HCT116 (cell line): ENCODE results near the gene MTHFD2L. TPM values are rescaled to one million over a fixed set of nuclear protein-coding genes. Genes with fewer than 3 reads are reported as not detected.

Experiments
- ATAC-seq: fragments of 200-7000 bp; cut with Tn5 transposase; 2 replicates; pipeline ENCODE4 v1.9.1; 2020; ENCODE audit warnings: mild to moderate bottlenecking, moderate library complexity
- BruUV-seq: library from RNA; stranded (reverse); fragments of 400-500 nt; replicated peaks from 2 replicates; lab custom pipeline; 2021; lab: Mats Ljungman, UMichigan
- CTCF ChIA-PET: fragments of 300-600 bp; sonication (Branson Sonifier 250); formaldehyde crosslinking; loops from one replicate; lab custom pipeline; 2021; ENCODE audit warnings: antibody characterized with exemption; lab: Charles Lee
- POLR2A ChIA-PET: fragments of 300-600, 350-600 bp; sonication (Branson Sonifier 250); formaldehyde crosslinking; loops from one replicate; lab custom pipeline; 2021; ENCODE audit warnings: antibody characterized with exemption; lab: Charles Lee
- RAD21 ChIA-PET, 2 experiments: fragments of 300-600 bp; sonication (Branson Sonifier 250); formaldehyde crosslinking; loops; one replicate each; lab custom pipeline; 2023; ENCODE audit warnings: low total read pairs in 2 of 2; ENCODE audit not compliant: uncharacterized antibody in 2 of 2, unreplicated experiment in 2 of 2, low non-redundant PET in 1 of 2; lab: Charles Lee
- DNase-seq: peaks from one replicate; pipeline ENCODE4 v3.0.0-alpha.2; 2010; ENCODE audit warnings: low read depth, low spot score
- H2AFZ ChIP-seq: fragments of 200-600 bp; shearing (Covaris generic), sonication (generic); 2 replicates; pipeline ENCODE4 v1.6.1; 2017; ENCODE audit warnings: low read depth, mixed run types, mixed read lengths, antibody characterized with exemption, low read length; ENCODE audit not compliant: poor library complexity, severe bottlenecking
- H3K27ac ChIP-seq: 2 replicates; pipeline ENCODE4 v1.5.1; 2012; ENCODE audit warnings: low read depth, low read length
- H3K27me3 ChIP-seq: fragments of 200-600 bp; sonication (generic); 2 replicates; pipeline ENCODE4 v1.6.1; 2016; ENCODE audit warnings: mixed run types, low read length, mixed read lengths; ENCODE audit not compliant: insufficient read depth
- H3K36me3 ChIP-seq, 2 experiments: fragments of 200-500 bp in 1 of 2; fragments of 200-600 bp in 1 of 2; sonication (Bioruptor generic) in 1 of 2; sonication (generic) in 1 of 2; 2 replicates each; pipeline versions ENCODE4 v1.5.1 to v1.6.1; 2014 to 2016; ENCODE audit warnings: low read length in 2 of 2, inconsistent platforms in 1 of 2, mixed read lengths in 1 of 2, mixed run types in 1 of 2; ENCODE audit not compliant: insufficient read depth in 2 of 2, control insufficient read depth in 1 of 2
- H3K4me1 ChIP-seq, 2 experiments: fragments of 200-600 bp in 1 of 2; sonication (generic) in 1 of 2; 2 replicates each; pipeline versions ENCODE4 v1.5.1 to v1.6.1; 2012 to 2017; ENCODE audit warnings: low read length in 2 of 2, inconsistent platforms in 1 of 2, mild to moderate bottlenecking in 1 of 2, mixed read lengths in 1 of 2, mixed run types in 1 of 2, moderate library complexity in 1 of 2; ENCODE audit not compliant: insufficient read depth in 2 of 2, control insufficient read depth in 1 of 2
- H3K4me2 ChIP-seq: fragments of 200-600 bp; sonication (generic); 2 replicates; pipeline ENCODE4 v1.6.1; 2017; ENCODE audit warnings: mixed run types, low read length, mixed read lengths
- H3K4me3 ChIP-seq, 2 experiments: fragments of 200-600 bp in 1 of 2; sonication (generic) in 1 of 2; replicated peaks in 1 of 2; 2 replicates each; pipeline ENCODE4 v1.5.1; 2011 to 2016; ENCODE audit warnings: low read length in 2 of 2, control low read depth in 1 of 2, low read depth in 1 of 2, mild to moderate bottlenecking in 1 of 2, mixed read lengths in 1 of 2, mixed run types in 1 of 2
- H3K79me2 ChIP-seq: fragments of 200-600 bp; sonication (generic); 2 replicates; pipeline ENCODE4 v1.6.1; 2017; ENCODE audit warnings: mild to moderate bottlenecking, mixed run types, low read length, moderate library complexity, mixed read lengths; ENCODE audit not compliant: insufficient read depth
- H3K9ac ChIP-seq: fragments of 200-600 bp; sonication (generic); 2 replicates; pipeline ENCODE4 v1.6.1; 2016; ENCODE audit warnings: low read length, mixed read lengths
- H3K9me2 ChIP-seq: fragments of 200-600 bp; sonication (generic), shearing (Covaris generic); 2 replicates; pipeline ENCODE4 v1.6.1; 2017; ENCODE audit warnings: mixed run types, mild to moderate bottlenecking, moderate library complexity; ENCODE audit not compliant: insufficient read depth
- H3K9me3 ChIP-seq, 2 experiments: fragments of 200-500 bp in 1 of 2; fragments of 200-600 bp in 1 of 2; sonication (Bioruptor generic) in 1 of 2; sonication (generic) in 1 of 2; 2 replicates each; pipeline ENCODE4 v1.6.1; 2014 to 2017; ENCODE audit warnings: low read length in 2 of 2, mixed read lengths in 2 of 2, inconsistent platforms in 1 of 2, low read depth in 1 of 2, mild to moderate bottlenecking in 1 of 2, mixed run types in 1 of 2, moderate library complexity in 1 of 2; ENCODE audit not compliant: control insufficient read depth in 1 of 2, insufficient read depth in 1 of 2
- H4K20me1 ChIP-seq: fragments of 200-600 bp; sonication (generic), shearing (Covaris generic); 2 replicates; pipeline ENCODE4 v1.6.1; 2017; ENCODE audit warnings: mixed run types, mild to moderate bottlenecking, moderate library complexity; ENCODE audit not compliant: insufficient read depth
- CBX3 ChIP-seq: IDR thresholded peaks from 2 replicates; pipeline ENCODE4 v1.6.1; 2012; ENCODE audit warnings: low read depth
- CEBPB ChIP-seq: IDR thresholded peaks from 2 replicates; pipeline ENCODE4 v1.6.1; 2012; ENCODE audit warnings: low read depth
- EGR1 ChIP-seq: IDR thresholded peaks from 2 replicates; pipeline ENCODE4 v1.6.1; 2012; ENCODE audit warnings: low read depth
- ELF1 ChIP-seq: IDR thresholded peaks from 2 replicates; pipeline ENCODE4 v1.6.1; 2012; ENCODE audit warnings: low read depth, borderline replicate concordance
- EZH2 ChIP-seq: fragments of 200-600 bp; sonication (generic); IDR thresholded peaks from 2 replicates; pipeline ENCODE4 v1.6.1; 2017; ENCODE audit warnings: antibody characterized with exemption, mixed run types
- EZH2phosphoT487 ChIP-seq: fragments of 200-600 bp; IDR thresholded peaks from 2 replicates; pipeline ENCODE4 v1.6.1; 2018; ENCODE audit warnings: antibody characterized with exemption, borderline replicate concordance
- FOSL1 ChIP-seq: IDR thresholded peaks from 2 replicates; pipeline ENCODE4 v1.6.1; 2012; ENCODE audit warnings: low read depth
- JUND ChIP-seq: IDR thresholded peaks from 2 replicates; pipeline ENCODE4 v1.6.1; 2012
- POLR2AphosphoS5 ChIP-seq: IDR thresholded peaks from 2 replicates; pipeline ENCODE4 v1.6.1; 2011; ENCODE audit warnings: mild to moderate bottlenecking, low read depth, low read length, moderate library complexity
- RAD21 ChIP-seq: IDR thresholded peaks from 2 replicates; pipeline ENCODE4 v1.6.1; 2012; ENCODE audit warnings: low read depth, mild to moderate bottlenecking
- SP1 ChIP-seq: IDR thresholded peaks from 2 replicates; pipeline ENCODE4 v1.6.1; 2012; ENCODE audit warnings: low read depth
- SRF ChIP-seq: IDR thresholded peaks from 2 replicates; pipeline ENCODE4 v1.6.1; 2012; ENCODE audit warnings: low read depth
- ZBTB33 ChIP-seq: IDR thresholded peaks from 2 replicates; pipeline ENCODE4 v1.6.1; 2011; ENCODE audit warnings: mild to moderate bottlenecking, low read length, moderate library complexity; ENCODE audit not compliant: insufficient replicate concordance; ENCODE audit errors: extremely low read depth
- intact Hi-C: fragments of 100-400 bp; cut with micrococcal nuclease; formaldehyde crosslinking; loops from 2 replicates; pipeline ENCODE4 v1.10.0; 2022
- total RNA-seq: library from RNA; stranded (reverse); gene quantifications from one replicate; pipeline ENCODE4 v1.2.1, GENCODE V29; 2021; ENCODE audit not compliant: unreplicated experiment
- TF ChIP-seq, protein P1 (sequence below): IDR thresholded peaks from 2 replicates; pipeline ENCODE4 v1.6.1; 2012
- TF ChIP-seq, protein P2 (sequence below), 3 experiments: fragments of 200-600 bp in 1 of 3; sonication (generic) in 1 of 3; IDR thresholded peaks in 2 of 3; conservative IDR thresholded peaks in 1 of 3; 2 replicates each; pipeline ENCODE4 v1.5.1; 2012 to 2017; ENCODE audit warnings: low read depth in 2 of 3, low read length in 2 of 3, antibody characterized with exemption in 1 of 3, borderline replicate concordance in 1 of 3, control low read depth in 1 of 3, mild to moderate bottlenecking in 1 of 3, mixed read lengths in 1 of 3, mixed run types in 1 of 3, moderate library complexity in 1 of 3; ENCODE audit not compliant: insufficient read depth in 1 of 3

The MTHFD2L gene
- total RNA-seq, 1 experiment from 2014 or later: 15.0 TPM

DNA sequence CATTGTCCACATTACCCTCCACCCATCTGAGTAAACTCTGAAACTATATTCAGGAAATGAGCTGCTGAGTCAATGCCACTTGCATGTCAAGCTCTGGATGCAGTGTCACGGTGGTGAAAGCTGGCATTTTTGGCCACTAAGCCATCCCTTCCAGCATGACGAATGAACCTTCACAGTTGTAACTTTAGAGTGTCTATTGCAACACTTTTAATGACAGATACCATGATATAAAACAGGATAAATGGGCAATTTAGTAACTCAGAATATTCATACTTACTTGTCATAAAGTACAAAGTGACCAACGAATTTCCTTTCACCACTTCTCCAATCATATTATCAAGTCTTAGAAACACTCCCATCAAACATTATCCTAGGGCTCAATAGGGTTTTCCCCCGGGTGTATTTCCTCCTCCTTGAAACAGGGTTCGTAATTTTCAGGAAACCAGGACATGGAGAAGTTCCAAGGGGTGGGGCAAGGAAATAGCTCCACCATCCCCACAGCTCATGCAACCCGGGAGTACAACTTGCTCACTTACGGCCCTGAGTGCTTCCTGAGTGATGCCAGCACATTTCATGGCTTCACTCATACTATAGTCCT, 73.1 kb downstream of the MTHFD2L start (continued):
- TF ChIP-seq ZBTB33: no peak

GRCh38 chr4:74235135-74235534, 77.2 kb downstream of the MTHFD2L start:
- ChIA-PET RAD21 (no interaction called here), CTCF (no interaction called here), POLR2A (interaction anchor here (1.4 kb wide), 1 partner anchor 33 kb away, joined by 3 read pairs; no protein-coding TSS in a partner anchor)
- BruUV-seq: no TSS peak
- H3K79me2 ChIP-seq: no peaks in the 10 kb centered on the region
- H3K4me3 ChIP-seq: no peak overlapping the region
- no peaks in the 10 kb centered on the region for H3K9me3 ChIP-seq
- H3K27ac ChIP-seq: no peak overlapping the region
- H3K36me3 ChIP-seq: no peaks in the 10 kb centered on the region
- DNase-seq (no peak), ATAC-seq (no peak)
- H3K9ac ChIP-seq: no peak overlapping the region
- no peaks in the 10 kb centered on the region for H3K27me3 ChIP-seq
- intact Hi-C loops: no loop called here
- no peak overlapping the region for H2AFZ ChIP-seq
- TF ChIP-seq EZH2phosphoT487 (no peak), ELF1 (no peak), POLR2AphosphoS5 (no peak), SRF (no peak), RAD21 (no peak), FOSL1 (no peak), EZH2 (no peak), SP1 (no peak), CBX3 (no peak), JUND (no peak), ZBTB33 (no peak), CEBPB (no peak), EGR1 (no peak)
- TF ChIP-seq, protein P1, sequence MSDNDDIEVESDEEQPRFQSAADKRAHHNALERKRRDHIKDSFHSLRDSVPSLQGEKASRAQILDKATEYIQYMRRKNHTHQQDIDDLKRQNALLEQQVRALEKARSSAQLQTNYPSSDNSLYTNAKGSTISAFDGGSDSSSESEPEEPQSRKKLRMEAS: no peak
- TF ChIP-seq, protein P2, sequence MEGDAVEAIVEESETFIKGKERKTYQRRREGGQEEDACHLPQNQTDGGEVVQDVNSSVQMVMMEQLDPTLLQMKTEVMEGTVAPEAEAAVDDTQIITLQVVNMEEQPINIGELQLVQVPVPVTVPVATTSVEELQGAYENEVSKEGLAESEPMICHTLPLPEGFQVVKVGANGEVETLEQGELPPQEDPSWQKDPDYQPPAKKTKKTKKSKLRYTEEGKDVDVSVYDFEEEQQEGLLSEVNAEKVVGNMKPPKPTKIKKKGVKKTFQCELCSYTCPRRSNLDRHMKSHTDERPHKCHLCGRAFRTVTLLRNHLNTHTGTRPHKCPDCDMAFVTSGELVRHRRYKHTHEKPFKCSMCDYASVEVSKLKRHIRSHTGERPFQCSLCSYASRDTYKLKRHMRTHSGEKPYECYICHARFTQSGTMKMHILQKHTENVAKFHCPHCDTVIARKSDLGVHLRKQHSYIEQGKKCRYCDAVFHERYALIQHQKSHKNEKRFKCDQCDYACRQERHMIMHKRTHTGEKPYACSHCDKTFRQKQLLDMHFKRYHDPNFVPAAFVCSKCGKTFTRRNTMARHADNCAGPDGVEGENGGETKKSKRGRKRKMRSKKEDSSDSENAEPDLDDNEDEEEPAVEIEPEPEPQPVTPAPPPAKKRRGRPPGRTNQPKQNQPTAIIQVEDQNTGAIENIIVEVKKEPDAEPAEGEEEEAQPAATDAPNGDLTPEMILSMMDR (IDR thresholded peaks at IDR 0.05 in 2 of 3, conservative IDR thresholded peaks at IDR 0.05 in 1 of 3; ENCODE audit: borderline replicate concordance in 1 of 3, insufficient read depth in 1 of 3, low read depth in 2 of 3, low read length in 2 of 3): no peak
- TF ChIP-seq, all 23 proteins: peak for 0
- Histone ChIP-seq H3K9me2 (no peaks in the 10 kb centered on the region), H3K4me2 (no peak overlapping the region), H3K4me1 (peaks cover 3 to 31% of the 10 kb centered on the region in 2 experiments), H4K20me1 (no peaks in the 10 kb centered on the region)
